HG03095 (cell line): ENCODE measurements around the gene GPATCH3.
"Not testable (repeated sequence)": the region's sequence is repeated elsewhere in the genome, so short reads cannot be mapped to it uniquely, and the experiment has no call there.

ENCODE experiments used
- ATAC-seq: cut with Tn5 transposase; IDR thresholded peaks from one replicate; pipeline ENCODE4 v1.9.1; 2021; ENCODE audit warnings: moderate library complexity; ENCODE audit not compliant: unreplicated experiment

The GPATCH3 gene

DNA sequence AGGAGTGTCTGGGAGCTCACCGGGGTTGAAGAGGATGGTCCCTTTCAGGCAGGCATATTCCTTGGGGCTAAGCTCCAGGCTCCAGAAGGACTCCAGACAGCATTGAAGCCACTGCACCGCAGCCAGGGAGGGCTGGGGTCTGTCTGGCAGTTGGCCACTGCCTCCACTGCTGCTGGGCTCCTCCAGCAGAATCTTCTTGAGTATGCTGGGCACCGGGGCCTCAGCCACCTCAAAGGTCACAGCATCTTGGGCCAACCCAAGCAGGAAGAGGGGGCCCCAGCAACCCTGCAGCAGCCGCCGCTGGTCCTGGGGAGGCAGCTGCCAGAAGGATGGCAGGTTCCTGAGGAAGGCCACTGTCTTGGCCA lies 13.1 kb upstream of the GPATCH3 start:
- no peak for ATAC-seq

DNA sequence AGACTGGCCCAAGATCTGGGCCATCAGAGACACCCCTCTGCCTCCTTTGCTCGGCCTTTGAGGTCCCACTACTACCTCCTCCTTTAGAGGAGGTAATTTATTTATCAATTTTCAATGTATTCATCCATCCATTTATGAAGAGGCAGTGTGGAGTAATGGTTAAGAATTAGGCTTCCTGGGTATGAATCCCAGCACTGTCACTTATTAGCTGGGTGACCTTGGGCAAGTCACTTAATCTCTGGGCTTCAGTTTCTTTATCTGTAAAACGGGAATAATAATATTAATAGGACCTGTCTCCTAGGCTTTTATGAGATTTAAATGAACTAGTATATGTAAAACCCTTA lies 11.9 kb upstream of the GPATCH3 start:
- no peak for ATAC-seq

DNA sequence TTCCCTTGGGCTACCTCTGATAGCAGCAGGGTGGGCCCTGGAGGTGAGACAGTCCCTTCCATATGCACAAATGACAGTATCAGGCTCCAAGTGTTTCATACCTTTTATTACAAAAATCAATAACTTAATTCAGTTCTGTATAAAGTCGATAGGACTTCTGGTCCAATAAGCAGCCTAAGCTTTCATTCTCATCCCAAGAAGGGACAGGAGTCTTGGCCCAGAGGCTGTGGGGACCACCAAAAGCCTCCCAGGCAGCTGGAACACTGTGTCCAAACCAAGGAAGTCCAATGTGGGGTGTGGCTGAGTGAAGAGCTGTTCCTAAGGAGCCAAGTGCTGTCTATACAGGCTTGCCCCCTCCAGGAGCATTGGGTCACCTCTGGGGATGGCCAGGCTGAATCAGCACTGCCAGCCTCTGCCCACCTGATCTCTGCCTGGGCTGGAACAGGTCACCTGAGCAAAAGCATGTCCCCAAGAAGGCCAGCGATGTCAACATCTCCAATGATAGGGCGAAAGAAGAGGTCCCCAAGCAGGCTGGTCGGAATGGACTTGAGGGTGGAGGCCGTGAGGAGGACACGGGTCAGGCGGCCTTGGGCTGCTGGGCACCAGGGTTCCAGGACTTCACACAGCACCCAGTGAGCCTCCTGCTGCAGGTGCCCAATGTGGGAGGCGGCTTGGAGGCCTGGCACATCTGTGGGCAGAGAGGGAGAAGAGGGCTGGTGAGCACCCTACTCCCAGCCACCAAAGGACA lies 11.3 kb upstream of the GPATCH3 start:
- no peak for ATAC-seq

DNA sequence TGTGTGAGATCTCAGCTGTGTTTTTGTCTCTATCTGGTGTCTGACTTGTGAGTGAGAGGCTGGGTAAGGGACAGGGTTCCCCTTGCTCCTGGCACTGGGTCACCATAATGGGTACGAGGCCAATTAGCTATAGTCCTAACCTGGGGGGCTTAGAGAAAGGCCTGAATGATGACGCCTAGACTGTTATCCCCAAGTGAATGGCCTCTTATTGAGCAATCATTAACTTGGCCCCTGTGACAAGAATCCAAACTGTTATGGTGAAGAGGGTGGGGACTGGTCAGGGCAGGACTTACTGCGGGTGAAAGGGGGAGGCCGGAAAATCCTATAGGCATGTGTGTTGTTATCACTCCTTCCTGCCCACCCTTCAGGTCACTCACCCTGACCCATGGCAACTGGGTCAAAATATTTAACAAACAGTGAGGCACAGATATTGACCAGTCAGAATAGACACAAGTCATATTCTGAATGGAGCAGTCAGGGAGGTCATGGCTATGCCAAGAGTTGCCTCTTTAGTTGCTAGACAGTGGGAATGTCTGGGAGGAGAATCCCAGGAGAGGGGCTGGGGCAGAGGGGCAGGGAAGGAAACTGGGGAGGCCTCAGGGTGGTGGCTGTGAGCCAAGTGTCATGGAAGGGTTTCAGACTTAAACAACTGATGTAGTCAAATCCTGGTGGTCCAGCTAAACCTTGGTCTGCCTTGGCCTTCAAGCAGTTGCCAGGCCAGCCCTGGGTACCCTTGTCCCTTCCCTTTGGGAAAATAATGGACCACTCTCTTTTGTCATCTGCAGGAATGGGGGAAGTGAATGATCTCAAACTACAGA lies 10.3 kb upstream of the GPATCH3 start:
- no peak for ATAC-seq

DNA sequence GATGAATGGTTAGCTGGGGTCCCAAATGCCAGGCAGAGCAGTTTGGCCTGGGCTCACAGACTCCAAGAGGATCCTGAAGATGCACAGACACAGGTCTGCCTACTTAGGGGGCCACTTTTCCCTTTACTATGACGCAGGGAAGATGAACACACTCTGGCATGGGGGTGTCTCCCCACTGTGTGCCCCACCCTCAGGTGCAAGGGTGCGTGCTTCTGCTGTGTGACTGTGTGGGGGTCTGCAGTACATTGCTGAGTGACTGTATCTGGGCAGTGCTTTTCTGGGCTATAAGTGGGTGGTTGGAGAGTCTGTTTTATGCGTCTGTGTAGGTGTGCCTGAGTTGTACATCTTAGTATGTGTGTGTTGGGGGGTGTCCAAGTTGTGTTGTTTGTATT lies 9.7 kb upstream of the GPATCH3 start:
- ATAC-seq: no peak

DNA sequence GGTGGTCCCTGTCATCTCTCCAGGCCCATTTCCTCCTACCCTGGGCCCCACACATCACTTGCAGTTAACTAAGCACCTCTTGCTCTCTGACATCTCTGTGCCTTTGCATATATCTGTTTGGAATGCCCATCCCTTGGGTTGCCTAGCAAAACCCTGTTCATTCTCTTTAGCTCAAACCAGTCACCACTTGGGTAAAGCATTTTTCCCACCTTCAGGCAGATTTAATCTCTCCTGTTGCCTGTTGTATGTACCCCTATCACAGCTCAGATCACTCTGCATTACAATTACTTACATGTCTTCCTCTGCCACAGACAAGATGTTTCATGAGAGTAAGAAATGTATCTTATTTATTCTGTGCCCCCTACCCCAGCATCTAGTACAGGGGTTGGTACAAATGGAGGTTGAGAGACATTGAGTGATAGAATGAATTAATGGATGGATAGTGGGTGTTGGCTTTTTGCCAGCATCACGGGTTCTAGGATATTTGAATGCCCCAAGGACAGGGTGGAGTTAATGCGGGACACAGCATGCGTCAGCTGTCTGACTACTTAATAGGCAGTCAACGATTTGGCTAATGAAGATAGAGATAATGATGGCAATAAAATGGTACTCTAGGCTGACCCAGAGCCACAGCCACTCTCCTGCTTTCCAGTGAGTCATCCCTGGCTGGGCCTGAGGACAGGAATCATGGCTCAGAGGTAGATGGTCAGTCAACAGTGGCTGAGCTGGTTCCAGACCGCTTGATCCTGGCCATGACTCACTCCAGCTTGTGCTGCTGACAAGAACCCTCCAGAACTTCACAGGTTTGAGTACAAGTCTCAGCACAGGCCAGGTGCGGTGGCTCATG lies 7.0 kb upstream of the GPATCH3 start:
- ATAC-seq: no peak

DNA sequence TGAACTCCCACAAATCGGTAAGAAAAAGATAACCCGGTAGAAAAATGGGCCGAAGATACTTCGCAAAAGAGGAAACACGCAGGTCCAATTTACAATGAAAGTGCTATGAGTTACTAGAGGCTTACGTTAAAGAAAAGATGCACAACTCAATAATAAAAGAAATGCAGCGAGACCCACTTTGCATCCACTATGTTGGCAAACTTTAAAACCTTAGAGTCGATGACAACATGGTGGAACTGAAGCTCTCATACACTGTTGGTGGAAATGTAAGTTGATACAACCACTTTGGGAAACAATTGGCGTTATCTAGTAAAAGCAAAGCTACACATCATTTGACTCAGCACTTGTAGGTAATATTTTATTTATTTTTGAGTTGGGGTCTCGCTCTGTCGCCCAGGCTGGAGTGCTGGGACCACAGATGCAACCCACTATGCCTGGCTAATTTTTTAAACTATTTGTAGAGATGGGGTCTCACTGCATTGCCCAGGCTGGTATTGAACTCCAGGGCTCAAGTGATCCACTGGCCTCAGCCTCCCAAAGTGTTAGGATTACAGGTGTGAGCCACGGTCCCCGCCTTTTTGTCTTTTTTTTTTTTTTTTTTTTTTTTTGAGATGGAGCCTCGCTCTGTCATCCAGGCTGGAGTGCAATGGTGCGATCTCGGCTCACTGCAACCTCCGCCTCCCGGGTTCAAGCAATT lies 696 bp upstream of the GPATCH3 start:
- no peak for ATAC-seq

DNA sequence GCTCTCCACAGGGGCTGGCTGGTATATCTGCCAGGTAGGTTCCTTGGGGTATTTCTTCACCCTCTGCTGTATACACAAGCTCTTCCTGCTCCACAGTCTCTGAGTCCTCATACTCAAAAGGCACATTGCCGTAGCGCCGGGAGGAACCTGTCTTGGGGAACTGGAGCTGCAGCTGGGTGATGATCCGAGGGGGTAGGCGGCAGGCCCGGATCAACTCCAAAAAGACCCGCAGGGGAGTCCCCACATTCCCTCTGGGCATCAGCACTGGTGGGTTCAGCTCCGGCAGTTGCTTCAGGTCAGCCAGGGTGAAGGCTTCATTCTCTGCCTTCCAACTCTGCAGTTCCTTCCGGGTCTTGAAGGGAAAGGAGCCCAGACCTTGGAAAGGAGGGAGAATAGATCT lies 2.9 kb downstream of the GPATCH3 start:
- no peak for ATAC-seq

DNA sequence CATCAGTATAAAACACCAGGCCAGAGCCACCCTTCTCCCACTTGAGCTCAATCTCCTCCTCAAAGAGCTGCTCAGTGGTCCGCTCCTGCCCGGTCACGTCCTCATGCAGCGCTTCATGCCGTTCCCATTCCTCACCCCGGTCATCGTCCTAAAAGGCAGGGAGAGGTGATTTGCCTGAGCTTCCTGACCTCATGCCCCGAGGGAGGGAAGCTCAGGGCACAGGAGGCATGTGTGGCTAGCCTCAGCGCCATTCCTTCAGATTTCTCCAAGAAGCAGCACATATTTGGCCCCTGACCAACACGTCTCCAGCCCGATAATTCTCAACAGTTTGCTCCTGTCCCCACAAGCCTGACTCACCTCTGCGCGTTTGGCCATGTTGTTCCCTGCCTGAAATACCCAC lies 6.0 kb downstream of the GPATCH3 start:
- ATAC-seq: no peak

DNA sequence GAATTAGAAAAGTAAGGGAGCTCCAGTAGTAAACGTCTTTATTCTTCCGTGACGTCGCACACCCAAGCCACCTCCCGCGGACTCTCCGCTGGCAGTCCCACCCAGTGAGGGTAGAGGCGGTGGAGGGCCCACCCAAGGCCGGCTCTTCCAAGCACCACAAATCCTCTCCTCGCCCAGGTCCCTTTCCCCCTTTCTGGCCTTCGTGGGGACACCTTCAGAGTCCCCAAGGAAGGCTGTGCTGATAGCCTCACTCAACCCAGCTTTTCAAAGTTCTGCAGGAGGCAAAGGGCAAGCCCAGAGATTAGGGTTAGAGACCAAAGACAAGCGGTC lies 9.8 kb downstream of the GPATCH3 start:
- ATAC-seq: peak; percentile 20

DNA sequence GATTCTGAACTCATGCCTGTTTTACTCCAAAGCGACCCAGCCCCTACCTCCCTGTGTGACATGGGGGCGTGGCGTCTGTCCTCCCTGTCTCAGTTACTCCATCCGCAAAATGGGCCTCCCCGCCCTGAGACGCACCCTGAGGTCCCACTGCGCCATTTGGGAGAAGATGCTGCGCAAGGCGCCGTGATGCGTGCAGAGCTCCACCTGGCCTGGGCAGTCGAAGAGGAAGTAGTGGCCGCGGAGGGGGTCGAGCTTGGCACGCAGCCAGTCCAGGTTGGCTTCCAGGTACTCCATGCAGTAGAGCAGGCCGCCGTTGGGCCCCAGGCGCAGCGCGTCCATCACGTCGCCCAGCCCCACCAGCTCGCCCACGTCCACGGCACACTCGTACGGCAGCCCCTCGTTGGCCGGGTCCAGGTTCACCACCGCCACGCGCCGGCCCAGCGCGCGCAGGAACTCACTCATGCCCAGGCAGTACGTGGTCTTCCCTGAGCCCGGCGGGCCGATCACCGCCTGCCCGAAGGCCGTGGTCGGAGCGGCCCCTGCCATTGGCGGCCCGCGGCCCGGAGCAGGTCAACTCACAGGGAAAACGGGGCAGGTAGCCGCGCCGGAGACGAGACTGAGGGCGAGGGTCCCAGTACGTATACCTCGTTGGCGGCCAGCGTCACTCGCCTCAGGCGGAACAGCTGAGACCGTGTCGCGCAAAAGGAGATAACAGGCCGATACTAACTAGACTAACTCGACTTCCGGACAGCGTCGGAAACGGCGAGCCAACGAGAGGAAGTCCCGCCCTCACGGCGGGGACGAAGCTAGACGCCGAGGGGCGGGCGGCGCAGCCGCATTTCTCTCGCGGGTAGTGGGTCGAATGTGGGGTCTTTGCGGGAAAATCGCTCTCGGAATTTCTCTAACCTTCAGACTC lies 10.5 kb downstream of the GPATCH3 start, which contains the start of gene GPN2:
TSS of gene GPN2 (minus strand) at position 733 of the 916 bp plus-strand sequence. CDS start at position 546, 187 bp downstream.
- ATAC-seq: peak; percentile 72

DNA sequence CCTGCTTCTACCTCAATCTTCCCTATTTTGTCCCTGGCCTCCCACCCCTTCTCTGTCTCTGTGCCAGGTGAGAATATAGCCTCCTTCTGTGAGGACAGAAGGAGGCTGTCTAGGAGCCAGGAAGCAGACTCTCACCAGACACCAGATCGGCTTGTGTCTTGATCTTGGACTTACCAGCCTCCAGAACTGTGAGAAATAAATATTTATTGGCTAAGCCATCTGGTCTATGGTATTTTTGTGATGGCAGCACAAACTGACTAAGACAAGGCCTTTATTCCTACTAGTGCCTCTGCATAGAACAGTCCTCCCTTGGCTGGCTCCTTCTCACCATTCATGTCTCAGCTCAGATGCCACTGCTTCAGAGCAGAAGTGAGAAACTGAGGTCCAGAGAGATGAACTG lies 12.0 kb downstream of the GPATCH3 start:
- ATAC-seq: no peak

DNA sequence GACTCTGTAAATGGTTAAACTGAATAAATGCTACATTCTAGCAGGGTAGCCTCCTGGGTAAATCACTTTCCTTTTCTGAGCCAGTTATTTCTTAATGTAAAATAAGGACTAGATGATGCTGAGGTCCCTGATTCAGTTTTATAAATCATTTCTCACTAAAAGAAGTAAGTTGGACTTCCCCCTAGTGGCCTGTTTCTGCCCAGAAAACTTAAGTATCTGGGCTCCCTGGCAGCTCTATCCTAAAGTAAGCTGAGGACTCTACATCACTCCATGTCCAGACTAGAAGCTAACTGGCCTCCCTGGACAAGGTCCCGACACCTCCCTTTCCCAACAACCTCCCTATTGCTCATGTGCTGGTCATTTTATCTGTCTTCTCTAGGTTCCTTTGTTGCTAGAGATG lies 13.1 kb downstream of the GPATCH3 start:
- no peak for ATAC-seq

DNA sequence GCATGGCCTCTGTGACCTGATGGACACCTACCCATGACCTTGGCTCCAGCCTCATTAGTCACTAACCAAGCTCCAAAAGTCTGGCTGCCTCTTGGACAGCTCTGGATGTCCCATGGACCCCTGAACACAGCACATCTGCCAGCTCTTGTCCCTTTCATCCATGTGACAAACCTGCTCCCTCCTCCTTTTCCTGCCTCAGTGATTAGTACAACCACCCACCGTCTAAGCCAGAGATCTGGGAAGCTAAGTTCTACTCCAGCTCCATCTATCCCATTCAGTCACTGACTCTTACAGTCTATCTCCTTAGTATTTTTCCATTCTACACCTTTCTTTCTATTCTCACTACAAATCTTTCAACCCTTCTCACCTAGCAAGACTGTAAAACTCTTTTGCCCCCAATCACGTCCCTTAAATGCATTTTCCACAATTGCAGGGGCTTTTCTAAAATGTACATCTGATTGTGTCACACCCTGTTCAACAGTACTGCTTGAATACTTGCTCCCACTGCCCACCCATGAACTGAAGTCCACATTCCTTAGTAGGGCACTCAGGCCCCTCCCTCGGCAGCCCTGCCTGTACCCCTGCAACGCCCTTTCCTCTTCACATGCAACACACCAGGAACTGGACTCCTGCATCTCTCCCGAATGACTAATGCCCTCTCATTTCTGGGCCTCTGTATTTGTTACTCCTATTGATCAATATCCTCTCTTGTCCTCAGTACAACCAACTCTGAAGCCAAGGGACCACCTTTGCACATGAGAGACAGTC lies 17.4 kb downstream of the GPATCH3 start:
- ATAC-seq: no peak

DNA sequence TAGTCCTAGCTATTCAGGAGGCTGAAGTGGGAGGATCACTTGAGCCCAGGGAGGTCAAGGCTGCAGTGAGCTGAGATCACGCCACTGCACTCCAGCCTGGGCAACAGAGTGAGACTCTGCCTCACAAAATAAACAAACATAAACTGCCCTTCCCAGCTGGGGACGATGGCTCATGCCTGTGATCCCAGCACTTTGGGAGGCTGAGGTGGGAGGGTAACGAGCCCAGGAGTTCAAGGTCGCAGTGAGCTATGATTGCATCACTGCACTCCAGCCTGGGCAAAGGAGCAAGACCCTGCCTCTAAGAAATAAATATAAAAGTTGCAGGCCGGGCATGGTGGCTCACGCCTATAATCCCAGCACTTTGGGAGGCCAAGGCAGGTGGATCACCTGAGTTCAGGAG lies 18.7 kb downstream of the GPATCH3 start:
- not testable (repeated sequence) for ATAC-seq

DNA sequence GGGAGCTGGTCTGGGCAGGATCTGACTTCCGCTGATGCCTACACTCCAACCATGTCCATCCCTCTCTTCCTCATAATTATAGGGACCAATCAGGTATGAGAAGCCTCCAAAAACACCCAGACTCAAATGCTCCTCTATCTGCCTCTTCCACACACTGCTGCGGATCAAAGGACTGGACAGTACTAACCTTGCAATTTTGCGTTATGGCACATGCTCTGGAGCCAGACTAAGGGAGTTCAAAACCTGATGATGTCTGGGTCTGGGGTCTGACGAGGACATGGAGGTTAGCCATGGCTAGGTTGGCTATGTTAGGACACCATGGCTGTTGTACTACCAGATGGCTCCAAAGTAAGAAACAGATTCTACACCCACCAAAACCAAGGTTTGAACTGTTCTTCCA lies 20.5 kb downstream of the GPATCH3 start:
- ATAC-seq: no peak

DNA sequence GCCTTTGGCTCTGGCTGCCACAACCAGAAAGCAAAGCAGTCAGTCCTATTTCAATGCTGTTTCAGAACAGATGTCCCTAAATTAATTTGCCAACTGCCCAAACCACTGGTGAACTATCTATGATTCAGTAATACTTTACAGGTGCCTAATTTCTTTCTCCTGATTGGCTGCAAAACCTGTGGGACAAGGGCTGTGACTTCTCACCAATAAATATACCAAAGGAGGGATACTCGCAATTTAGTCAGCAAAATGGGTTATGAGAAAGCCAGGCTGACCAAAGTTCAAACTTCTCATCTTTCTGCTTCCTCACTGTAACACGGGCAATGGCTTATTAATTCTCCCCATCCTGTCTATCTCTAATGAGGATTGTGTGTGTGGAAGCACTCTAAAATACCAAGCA lies 22.9 kb downstream of the GPATCH3 start:
- ATAC-seq: no peak

DNA sequence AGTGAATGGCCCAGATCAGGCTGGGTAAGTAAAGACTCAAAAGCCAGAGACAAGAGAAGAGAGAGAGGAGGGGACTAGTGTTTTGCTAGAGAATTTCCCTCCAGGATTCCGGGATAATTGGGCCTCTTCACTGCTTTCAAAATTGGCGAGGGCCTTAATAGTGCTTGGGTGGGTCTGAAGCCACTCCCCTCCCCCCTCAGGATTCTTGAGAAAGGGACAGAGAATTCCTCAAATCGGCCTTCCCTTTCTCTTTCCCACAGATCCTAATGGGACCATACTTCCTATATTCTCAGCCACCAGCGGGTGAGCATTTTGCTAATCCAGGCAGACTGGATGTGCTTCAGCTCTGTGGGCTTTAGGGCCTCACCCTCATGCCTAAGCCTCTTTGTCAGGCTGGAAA lies 25.4 kb downstream of the GPATCH3 start:
- ATAC-seq: no peak

DNA sequence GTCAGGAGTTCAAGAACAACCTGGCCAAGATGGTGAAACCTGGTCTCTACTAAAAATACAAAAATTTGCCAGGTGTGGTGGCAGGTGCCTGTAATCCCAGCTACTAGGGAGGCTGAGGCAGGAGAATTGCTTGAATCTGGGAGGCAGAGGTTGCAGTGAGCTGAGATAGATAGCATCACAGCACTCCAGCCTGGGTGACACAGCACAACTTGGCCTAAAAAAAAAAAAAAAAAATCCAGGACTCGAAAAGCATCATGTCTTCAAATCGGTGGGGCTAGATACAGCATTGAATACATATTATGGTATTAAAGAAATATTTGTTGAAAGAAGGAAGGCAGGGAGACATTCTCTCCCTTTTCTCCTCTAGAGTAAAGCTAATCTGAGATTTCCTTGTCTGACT lies 27.2 kb downstream of the GPATCH3 start:
- ATAC-seq: not testable (repeated sequence)
